ENCODE measurements around the gene ISOC1. TPM values are rescaled to one million over a fixed set of nuclear protein-coding genes. Genes with fewer than 3 reads are reported as not detected.

Gene ISOC1
- polyA plus RNA-seq, 1 donor, result 65.4 TPM

DNA sequence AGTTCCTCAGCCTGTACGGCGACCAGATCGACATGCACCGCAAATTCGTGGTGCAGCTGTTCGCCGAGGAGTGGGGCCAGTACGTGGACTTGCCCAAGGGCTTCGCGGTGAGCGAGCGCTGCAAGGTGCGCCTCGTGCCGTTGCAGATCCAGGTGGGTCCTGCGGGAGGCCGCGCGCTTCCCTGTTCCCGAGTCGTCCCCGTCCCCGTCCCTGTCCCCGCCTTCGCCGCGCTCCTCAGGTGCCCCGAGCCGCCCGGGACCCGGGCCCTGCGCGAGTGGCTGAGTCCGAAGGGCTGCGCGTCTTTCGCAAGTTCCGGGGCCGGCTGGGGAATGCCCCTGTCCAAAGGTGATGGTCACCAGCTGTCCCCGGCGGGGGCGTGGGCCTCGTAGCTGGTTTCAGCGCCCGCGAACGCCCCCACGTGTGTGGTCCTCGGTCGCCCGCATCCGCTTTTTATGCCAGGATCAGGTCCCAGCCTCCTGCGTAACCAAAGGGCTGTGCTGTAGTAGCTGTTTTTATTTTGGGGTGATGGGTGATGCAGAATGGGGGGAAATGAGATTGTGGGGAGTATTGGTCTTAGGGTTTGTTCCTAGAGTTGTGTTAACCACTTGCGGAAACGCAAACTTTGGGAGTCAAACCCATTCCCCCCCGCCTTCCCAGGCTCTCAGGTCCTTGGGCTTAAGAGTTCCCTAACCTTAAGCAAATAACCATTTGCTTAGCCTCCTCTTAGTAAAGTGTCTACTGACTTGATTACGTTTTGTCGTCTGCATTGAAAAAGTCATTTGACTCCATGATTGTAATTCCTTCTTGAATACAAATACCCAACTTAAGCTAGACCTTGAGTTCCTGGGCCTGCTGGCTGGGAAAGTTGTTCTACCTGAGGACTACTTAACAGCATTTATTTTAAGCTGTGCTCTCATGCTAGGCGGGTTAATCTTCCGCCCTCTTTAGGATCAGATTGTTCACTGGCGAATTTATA lies 663 bp downstream of the ISOC1 start:
- Histone ChIP-seq H3K9me3 (ENCODE audit: control insufficient read depth, low read depth, low read length) (no peaks in the 10 kb centered on the region), H3K4me3 (ENCODE audit: low read length) (peak overlapping the region; percentile 88), H3K27ac (ENCODE audit: low read length) (peak overlapping the region; percentile 90), H3K27me3 (ENCODE audit: control insufficient read depth, insufficient read depth, low read length) (no peaks in the 10 kb centered on the region), H3K4me1 (ENCODE audit: control insufficient read depth, insufficient read depth, low read length) (peaks cover 22% of the 10 kb centered on the region), H3K36me3 (ENCODE audit: control insufficient read depth, insufficient read depth, low read length) (no peaks in the 10 kb centered on the region)
- DNase-seq, result peak; percentile 72 to 88
- whole genome bisulfite sequencing (ENCODE audit: insufficient coverage, low lambda C conversion rate), result 10% methylated on average over 2 of the region's 61 CpGs

DNA sequence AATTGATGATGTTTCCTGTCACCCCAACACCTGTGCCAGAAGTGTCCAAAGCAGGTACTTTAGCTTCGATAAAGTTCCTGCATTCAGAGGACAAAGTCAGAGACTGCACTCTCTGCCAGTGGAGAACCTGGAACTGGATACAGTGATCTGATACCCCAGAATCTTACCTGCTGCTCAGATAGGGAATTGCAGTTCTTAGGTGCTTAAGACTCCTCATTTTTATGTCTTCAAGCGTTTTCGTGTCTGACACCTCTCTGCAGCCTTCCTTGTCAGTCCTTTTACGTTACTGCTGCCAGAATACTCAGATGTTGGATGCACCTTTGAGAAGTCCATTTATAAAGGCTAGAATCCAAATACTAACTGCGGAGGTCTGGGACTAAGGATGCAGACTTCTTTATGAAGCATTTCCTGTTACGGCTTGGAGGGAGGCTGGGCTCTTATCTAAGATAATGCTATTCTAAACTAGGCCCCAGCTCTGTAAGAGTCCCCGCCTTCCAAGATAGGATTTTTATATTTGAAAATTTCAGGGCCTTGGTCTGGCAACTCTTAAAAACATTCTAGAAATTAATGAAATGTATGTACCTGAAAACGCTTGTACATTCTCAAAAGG lies 1.9 kb downstream of the ISOC1 start:
- Histone ChIP-seq H3K27ac (ENCODE audit: low read length) (peak overlapping the region; percentile 2), H3K4me3 (ENCODE audit: low read length) (peak overlapping the region; percentile 5), H3K27me3 (ENCODE audit: control insufficient read depth, insufficient read depth, low read length) (no peaks in the 10 kb centered on the region), H3K4me1 (ENCODE audit: control insufficient read depth, insufficient read depth, low read length) (peaks cover 22% of the 10 kb centered on the region), H3K36me3 (ENCODE audit: control insufficient read depth, insufficient read depth, low read length) (no peaks in the 10 kb centered on the region), H3K9me3 (ENCODE audit: control insufficient read depth, low read depth, low read length) (no peaks in the 10 kb centered on the region)
- WGBS (ENCODE audit: insufficient coverage, low lambda C conversion rate), result 70% methylated on average over 3 of the region's 8 CpGs
- DNase-seq, result peak in 1 of 2 donors; percentile 43

DNA sequence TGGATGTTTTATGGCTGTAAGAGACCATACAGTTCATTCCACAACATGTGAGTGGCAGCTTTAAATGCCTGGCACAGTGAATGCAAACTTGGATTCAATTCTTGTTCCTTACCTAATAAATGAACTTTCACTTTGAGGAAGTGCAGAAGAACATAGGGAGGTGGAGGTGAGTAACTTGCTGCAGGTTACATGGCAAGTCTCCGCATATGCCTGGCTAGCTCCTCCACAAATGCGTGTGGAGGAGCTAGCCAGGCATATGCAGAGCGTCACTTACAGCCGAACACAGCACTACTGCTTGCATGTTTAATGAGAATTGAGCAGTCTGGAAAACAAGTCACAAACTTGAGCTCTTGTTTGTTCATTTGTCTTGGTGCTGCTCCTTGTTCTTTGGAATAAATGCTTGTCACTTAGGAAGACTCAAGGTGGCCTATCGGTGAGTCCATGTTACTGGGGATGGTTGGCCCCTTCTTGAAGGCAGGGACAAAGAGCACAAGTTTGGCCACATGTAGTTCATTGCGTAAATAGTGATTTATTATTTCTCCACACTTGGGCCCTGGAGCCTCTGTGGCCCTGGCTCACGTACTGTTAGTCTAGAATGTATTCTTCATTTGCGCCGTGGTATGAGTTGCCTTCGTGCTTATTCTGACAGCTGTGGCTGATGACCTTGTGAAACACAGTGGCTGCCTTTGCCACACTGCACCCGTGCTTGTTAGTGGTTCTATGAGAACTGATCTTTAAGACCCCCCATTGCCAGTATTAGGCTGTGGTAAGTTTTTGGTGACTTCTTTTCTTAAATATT lies 3.1 kb downstream of the ISOC1 start:
- no peak overlapping the region for H3K27ac ChIP-seq (ENCODE audit: low read length)
- no peaks in the 10 kb centered on the region for H3K36me3 ChIP-seq (ENCODE audit: control insufficient read depth, insufficient read depth, low read length)
- WGBS (ENCODE audit: insufficient coverage, low lambda C conversion rate), result no CpG with 5 or more reads among the region's 11 CpGs
- no peaks in the 10 kb centered on the region for H3K27me3 ChIP-seq (ENCODE audit: control insufficient read depth, insufficient read depth, low read length)
- DNase-seq, result peak in 1 of 2 donors; percentile 22
- no peaks in the 10 kb centered on the region for H3K9me3 ChIP-seq (ENCODE audit: control insufficient read depth, low read depth, low read length)
- peaks cover 22% of the 10 kb centered on the region for H3K4me1 ChIP-seq (ENCODE audit: control insufficient read depth, insufficient read depth, low read length)
- no peak overlapping the region for H3K4me3 ChIP-seq (ENCODE audit: low read length)

DNA sequence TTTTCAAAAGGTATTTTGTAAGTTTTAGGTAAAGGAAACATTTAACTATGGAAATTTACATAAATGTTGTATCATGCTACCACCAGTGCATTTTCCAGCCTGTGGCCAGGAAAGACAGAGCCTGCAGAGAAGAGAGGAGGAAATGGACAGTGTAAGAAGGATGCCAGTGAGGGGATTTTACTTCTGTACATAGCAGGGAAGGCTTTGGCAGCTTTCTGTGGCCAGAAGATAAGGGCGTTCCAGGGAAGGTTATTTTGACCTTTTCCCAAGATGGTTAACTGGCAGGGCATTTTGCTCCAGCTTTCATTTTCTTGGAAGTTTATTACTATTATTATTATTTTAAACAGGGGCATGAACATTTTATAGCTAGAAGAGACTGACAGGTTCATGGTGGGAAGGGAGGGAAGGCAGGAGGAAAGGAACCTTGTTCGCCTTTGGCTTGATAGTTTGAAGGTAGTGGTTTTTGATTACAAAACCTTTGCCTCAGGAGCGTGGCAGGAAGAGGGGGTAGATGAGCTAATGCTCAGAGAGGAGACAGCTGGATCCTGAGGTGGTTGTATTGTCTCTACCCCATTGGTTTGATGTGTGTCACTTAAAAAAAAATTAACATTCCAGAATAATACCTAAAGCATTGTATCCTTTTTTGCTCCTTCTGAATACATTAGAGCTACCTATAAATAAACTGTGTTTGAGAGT lies 4.1 kb downstream of the ISOC1 start:
- Histone ChIP-seq H3K9me3 (ENCODE audit: control insufficient read depth, low read depth, low read length) (no peaks in the 10 kb centered on the region), H3K4me1 (ENCODE audit: control insufficient read depth, insufficient read depth, low read length) (peaks cover 18% of the 10 kb centered on the region), H3K4me3 (ENCODE audit: low read length) (no peak overlapping the region), H3K27me3 (ENCODE audit: control insufficient read depth, insufficient read depth, low read length) (no peaks in the 10 kb centered on the region), H3K27ac (ENCODE audit: low read length) (no peak overlapping the region), H3K36me3 (ENCODE audit: control insufficient read depth, insufficient read depth, low read length) (no peaks in the 10 kb centered on the region)
- DNase-seq, result no peak
- no CpG with 5 or more reads among the region's 3 CpGs for WGBS (ENCODE audit: insufficient coverage, low lambda C conversion rate)

DNA sequence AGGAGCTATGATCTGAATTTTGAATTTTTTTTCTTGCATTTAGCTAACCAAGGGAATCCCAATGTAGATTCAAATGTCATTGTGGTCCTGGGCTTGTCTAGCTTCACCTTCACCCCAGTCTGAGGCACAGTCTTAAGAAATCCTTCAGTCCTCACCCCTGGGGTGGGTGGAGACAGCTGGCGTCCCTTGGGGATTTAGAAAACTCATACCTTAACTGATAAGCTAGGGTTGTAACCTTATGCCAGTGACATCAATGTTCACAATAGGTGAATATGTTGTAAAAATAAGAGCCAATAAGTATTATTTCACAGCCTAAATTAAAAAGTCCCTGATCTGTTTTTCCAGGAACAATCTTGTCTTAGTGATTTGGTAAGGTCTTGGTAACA lies 4.6 kb downstream of the ISOC1 start:
- Histone ChIP-seq H3K36me3 (ENCODE audit: control insufficient read depth, insufficient read depth, low read length) (no peaks in the 10 kb centered on the region), H3K4me1 (ENCODE audit: control insufficient read depth, insufficient read depth, low read length) (peaks cover 17% of the 10 kb centered on the region), H3K27ac (ENCODE audit: low read length) (no peak overlapping the region), H3K27me3 (ENCODE audit: control insufficient read depth, insufficient read depth, low read length) (no peaks in the 10 kb centered on the region), H3K4me3 (ENCODE audit: low read length) (no peak overlapping the region), H3K9me3 (ENCODE audit: control insufficient read depth, low read depth, low read length) (no peaks in the 10 kb centered on the region)
- WGBS (ENCODE audit: insufficient coverage, low lambda C conversion rate), result no CpG with 5 or more reads among the region's 1 CpG
- DNase-seq, result no peak

DNA sequence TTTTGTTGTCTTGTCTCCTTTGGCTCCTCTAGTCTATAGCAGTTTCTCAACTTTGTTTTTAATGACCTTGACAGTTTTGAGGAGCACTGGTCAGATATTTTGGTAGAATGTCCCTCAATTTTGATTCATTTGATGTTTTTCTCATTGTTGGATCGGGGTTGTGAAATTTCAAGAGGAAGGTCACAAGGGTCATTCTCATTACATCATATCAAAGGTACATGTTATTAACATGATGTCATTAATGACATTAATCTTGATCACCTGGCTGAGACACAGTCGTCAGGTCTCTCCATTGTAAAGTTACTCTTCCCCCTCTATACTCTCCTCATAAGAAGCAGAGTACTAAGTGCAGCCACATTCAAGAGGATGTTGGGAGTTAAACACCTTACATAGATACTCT lies 7.2 kb downstream of the ISOC1 start:
- H3K4me1 ChIP-seq (ENCODE audit: control insufficient read depth, insufficient read depth, low read length), result peaks cover 12% of the 10 kb centered on the region
- WGBS (ENCODE audit: insufficient coverage, low lambda C conversion rate), result 40% methylated on average over 1 of the region's 2 CpGs
- no peak overlapping the region for H3K27ac ChIP-seq (ENCODE audit: low read length)
- no peaks in the 10 kb centered on the region for H3K27me3 ChIP-seq (ENCODE audit: control insufficient read depth, insufficient read depth, low read length)
- H3K36me3 ChIP-seq (ENCODE audit: control insufficient read depth, insufficient read depth, low read length), result peaks cover 7% of the 10 kb centered on the region
- no peaks in the 10 kb centered on the region for H3K9me3 ChIP-seq (ENCODE audit: control insufficient read depth, low read depth, low read length)
- no peak for DNase-seq
- no peak overlapping the region for H3K4me3 ChIP-seq (ENCODE audit: low read length)

DNA sequence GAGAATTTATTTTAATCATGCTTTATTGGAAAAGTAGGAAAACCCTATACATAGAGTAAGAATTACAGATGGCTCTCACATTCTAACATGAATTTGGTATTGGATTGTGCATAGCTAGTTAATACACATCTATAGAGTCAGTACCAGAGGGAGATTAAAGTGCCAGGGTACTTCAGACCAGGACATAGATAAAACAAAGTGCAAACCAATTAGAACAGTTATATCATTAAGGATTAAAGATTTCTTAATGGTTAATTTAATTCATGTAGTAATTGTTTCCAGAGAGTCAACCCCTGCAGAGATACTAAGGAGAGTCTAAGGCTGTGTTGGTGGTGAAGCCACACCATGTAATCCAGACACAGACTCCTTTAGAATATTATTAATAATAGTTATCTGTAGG lies 8.8 kb downstream of the ISOC1 start:
- H3K9me3 ChIP-seq (ENCODE audit: control insufficient read depth, low read depth, low read length), result no peaks in the 10 kb centered on the region
- no peaks in the 10 kb centered on the region for H3K27me3 ChIP-seq (ENCODE audit: control insufficient read depth, insufficient read depth, low read length)
- peaks cover 20% of the 10 kb centered on the region for H3K36me3 ChIP-seq (ENCODE audit: control insufficient read depth, insufficient read depth, low read length)
- DNase-seq, result no peak
- no peak overlapping the region for H3K4me3 ChIP-seq (ENCODE audit: low read length)
- no peak overlapping the region for H3K27ac ChIP-seq (ENCODE audit: low read length)
- H3K4me1 ChIP-seq (ENCODE audit: control insufficient read depth, insufficient read depth, low read length), result no peaks in the 10 kb centered on the region

DNA sequence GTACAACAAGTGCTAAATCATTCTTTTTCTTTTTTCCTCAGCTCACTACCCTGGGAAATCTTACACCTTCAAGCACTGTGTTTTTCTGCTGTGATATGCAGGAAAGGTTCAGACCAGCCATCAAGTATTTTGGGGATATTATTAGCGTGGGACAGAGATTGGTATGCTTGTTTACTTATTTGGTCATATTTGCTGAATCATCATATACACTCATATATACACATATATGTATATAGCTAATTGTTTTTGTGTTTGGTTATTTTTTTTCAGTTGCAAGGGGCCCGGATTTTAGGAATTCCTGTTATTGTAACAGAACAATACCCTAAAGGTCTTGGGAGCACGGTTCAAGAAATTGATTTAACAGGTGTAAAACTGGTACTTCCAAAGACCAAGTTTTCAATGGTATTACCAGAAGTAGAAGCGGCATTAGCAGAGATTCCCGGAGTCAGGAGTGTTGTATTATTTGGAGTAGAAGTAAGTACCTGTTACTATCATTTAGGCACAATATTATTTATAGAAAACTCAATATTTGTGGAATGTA lies 10.4 kb downstream of the ISOC1 start:
- Histone ChIP-seq H3K27me3 (ENCODE audit: control insufficient read depth, insufficient read depth, low read length) (no peaks in the 10 kb centered on the region), H3K36me3 (ENCODE audit: control insufficient read depth, insufficient read depth, low read length) (peaks cover 25% of the 10 kb centered on the region), H3K4me1 (ENCODE audit: control insufficient read depth, insufficient read depth, low read length) (no peaks in the 10 kb centered on the region), H3K4me3 (ENCODE audit: low read length) (no peak overlapping the region), H3K9me3 (ENCODE audit: control insufficient read depth, low read depth, low read length) (no peaks in the 10 kb centered on the region), H3K27ac (ENCODE audit: low read length) (no peak overlapping the region)
- DNase-seq, result no peak
- WGBS (ENCODE audit: insufficient coverage, low lambda C conversion rate), result no CpG with 5 or more reads among the region's 5 CpGs

DNA sequence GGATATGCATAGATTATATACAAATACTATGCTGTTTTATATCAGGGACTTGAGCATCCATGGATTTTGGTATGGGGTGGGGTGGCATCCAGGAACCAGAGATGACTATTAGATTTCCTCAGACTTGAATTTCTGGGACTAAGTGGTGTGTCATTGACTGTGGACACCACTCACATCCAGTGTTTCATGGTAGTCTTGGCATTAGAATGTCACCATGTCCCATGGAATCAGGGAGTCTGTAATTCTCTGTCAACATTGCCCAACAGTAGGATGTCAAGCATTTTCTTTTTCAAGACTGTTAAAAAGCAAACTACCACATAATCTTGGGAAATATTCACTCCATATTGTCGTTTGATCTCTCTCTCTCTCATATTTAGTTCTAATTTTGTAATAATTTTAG lies 13.1 kb downstream of the ISOC1 start:
- Histone ChIP-seq H3K27me3 (ENCODE audit: control insufficient read depth, insufficient read depth, low read length) (no peaks in the 10 kb centered on the region), H3K4me1 (ENCODE audit: control insufficient read depth, insufficient read depth, low read length) (no peaks in the 10 kb centered on the region), H3K4me3 (ENCODE audit: low read length) (no peak overlapping the region), H3K27ac (ENCODE audit: low read length) (no peak overlapping the region), H3K9me3 (ENCODE audit: control insufficient read depth, low read depth, low read length) (no peaks in the 10 kb centered on the region), H3K36me3 (ENCODE audit: control insufficient read depth, insufficient read depth, low read length) (peaks cover 35% of the 10 kb centered on the region)
- no peak for DNase-seq
- 100% methylated on average over 1 of the region's 1 CpG for WGBS (ENCODE audit: insufficient coverage, low lambda C conversion rate)

DNA sequence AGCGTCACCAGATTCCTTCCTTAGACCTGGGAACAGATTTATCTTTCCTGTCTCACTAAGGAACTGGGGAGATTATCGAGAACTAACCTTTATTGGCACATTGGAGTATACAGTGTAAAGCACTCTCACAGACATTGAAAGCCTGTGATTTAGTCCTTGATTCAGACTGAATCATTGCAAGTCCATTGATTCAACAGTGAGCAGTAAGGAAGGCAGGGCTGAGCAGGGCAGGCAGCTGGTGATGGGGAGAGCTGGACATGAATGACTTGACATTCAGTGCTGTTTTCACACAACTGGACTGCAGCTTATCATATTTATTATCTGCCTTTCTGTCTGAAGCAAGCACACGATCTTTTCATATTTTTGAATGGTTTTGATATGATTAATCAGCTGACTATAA lies 16.2 kb downstream of the ISOC1 start:
- H3K27me3 ChIP-seq (ENCODE audit: control insufficient read depth, insufficient read depth, low read length), result no peaks in the 10 kb centered on the region
- 100% methylated on average over 1 of the region's 3 CpGs for WGBS (ENCODE audit: insufficient coverage, low lambda C conversion rate)
- no peak overlapping the region for H3K4me3 ChIP-seq (ENCODE audit: low read length)
- H3K27ac ChIP-seq (ENCODE audit: low read length), result no peak overlapping the region
- no peak for DNase-seq
- H3K36me3 ChIP-seq (ENCODE audit: control insufficient read depth, insufficient read depth, low read length), result peaks cover 43% of the 10 kb centered on the region
- no peaks in the 10 kb centered on the region for H3K9me3 ChIP-seq (ENCODE audit: control insufficient read depth, low read depth, low read length)
- H3K4me1 ChIP-seq (ENCODE audit: control insufficient read depth, insufficient read depth, low read length), result no peaks in the 10 kb centered on the region
